Esophagus squamous epithelium (tissue), 4 donors: ENCODE measurements around the gene GTF2IRD2.
"Not testable (repeated sequence)": the region's sequence is repeated elsewhere in the genome, so short reads cannot be mapped to it uniquely, and the experiment has no call there.

Experiments used
- CTCF ChIP-seq, 6 experiments: fragments of 450-650 bp in 4 of 6; fragments of 200-600 bp in 2 of 6; sonication (generic) in 2 of 6; IDR thresholded peaks; one replicate each; pipeline ENCODE4 v1.5.1; 2016 to 2019; ENCODE audit warnings: antibody characterized with exemption in 6 of 6, mild to moderate bottlenecking in 4 of 6, moderate library complexity in 4 of 6
- POLR2A ChIP-seq, 4 donors: fragments of 450-650 bp; IDR thresholded peaks; one replicate each; pipeline ENCODE4 v1.6.1; 2017; ENCODE audit warnings: antibody characterized with exemption in 4 of 4, mild to moderate bottlenecking in 4 of 4, moderate library complexity in 3 of 4

GRCh38 chr7:74758268-74758667, 93.1 kb downstream of the GTF2IRD2 start:
- not testable (repeated sequence) for TF ChIP-seq POLR2A, CTCF (IDR thresholded peaks at IDR 0.05)
